ENCODE measurements around the gene ISG20. TPM values are rescaled to one million over a fixed set of nuclear protein-coding genes. Genes with fewer than 3 reads are reported as not detected.
"Not testable (repeated sequence)": the region's sequence is repeated elsewhere in the genome, so short reads cannot be mapped to it uniquely, and the experiment has no call there.

ISG20 gene
- total RNA-seq, 1 donor: 37.8 TPM

DNA sequence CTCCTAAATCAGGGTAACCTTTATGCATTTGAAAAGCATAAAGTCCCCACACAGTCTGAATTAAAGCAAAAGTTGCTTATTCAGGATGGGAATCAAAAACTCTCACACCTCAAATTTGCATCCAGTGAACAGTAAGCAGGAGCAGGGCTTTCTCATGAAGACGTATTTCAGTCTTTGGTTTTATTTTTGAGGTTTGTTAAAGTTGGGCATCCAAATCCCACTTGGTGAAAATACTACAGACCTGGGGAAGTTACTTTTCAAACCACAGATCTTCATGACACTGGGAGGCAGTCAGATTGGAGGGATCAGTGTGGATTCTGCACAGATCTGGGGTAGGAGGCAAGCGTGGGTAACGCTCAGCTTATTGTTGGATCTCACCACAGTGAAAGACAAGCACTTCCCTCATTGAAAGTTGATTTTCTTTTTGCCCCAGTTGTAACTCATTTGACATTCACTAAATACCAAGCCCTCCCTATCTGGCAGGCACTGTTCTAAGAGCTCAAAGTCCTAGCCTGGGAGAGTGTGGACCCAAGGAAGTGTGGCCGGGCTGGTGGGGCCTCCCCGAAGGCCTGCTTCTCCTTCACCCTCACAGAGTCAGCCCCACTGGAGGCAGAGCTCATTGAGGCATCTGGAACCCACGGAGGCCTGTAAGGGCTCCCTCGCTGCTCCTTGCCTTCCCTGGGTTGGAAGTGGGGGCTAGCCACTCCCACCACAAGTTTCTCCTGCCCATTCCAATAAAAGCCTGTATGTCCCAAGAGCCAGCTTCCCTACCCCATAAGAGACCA is 783 bp upstream of the ISG20 start:
- Histone ChIP-seq H3K9me3 (ENCODE audit: low read depth, low read length) (no peaks in the 10 kb centered on the region), H3K4me3 (ENCODE audit: low read length) (peak overlapping the region; percentile 53), H3K27me3 (ENCODE audit: insufficient read depth, low read length) (no peaks in the 10 kb centered on the region), H3K4me1 (ENCODE audit: insufficient read depth, low read length) (peaks cover 90% of the 10 kb centered on the region)

DNA sequence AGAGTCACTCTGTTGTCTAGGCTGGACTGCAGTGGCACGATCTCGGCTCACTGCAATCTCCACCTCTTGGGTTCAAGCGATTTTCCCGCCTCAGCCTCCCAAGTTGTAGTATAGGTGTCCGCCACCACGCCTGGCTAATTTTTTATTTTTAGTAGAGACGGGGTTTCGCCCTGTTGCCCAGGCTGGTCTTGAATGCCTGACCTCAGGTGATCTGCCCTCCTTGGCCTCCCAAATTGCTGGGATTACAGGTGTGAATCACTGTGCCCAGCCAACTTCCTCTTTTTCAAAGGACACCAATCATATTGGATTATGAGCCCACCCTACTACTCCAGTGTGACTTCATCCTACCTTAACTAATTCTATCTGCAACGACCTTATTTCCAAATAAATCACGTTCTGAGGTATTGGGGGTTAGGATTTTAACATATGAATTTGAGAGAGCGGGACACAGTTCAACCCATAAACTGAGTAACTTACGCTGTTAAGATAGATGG is 3.2 kb downstream of the ISG20 start:
- no peaks in the 10 kb centered on the region for H3K9me3 ChIP-seq (ENCODE audit: low read depth, low read length)
- H3K4me3 ChIP-seq (ENCODE audit: low read length): no peak overlapping the region
- H3K27me3 ChIP-seq (ENCODE audit: insufficient read depth, low read length): no peaks in the 10 kb centered on the region
- peaks cover 94% of the 10 kb centered on the region for H3K4me1 ChIP-seq (ENCODE audit: insufficient read depth, low read length)

DNA sequence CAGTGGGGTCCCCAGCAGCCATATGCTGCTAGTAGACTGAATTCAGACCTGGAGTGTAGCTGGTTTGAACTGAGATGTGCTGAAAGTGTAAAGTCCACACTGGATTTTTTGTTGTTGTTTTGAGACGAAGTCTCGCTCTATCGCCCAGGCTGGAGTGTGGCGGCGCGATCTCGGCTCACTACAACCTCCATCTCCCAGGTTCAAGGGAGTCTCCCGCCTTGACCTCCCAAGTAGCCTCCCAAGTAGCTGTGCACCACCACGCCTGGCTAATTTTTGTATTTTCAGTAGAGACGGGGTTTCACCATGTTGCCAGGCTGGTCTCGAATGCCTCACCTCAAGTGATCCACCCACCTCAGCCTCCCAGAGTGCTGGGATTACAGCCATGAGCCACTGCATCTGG is 3.7 kb downstream of the ISG20 start:
- not testable (repeated sequence) for H3K9me3 ChIP-seq (ENCODE audit: low read depth, low read length); H3K4me3 ChIP-seq (ENCODE audit: low read length); H3K27me3 ChIP-seq (ENCODE audit: insufficient read depth, low read length)
- H3K4me1 ChIP-seq (ENCODE audit: insufficient read depth, low read length): peaks cover 94% of the 10 kb centered on the region

DNA sequence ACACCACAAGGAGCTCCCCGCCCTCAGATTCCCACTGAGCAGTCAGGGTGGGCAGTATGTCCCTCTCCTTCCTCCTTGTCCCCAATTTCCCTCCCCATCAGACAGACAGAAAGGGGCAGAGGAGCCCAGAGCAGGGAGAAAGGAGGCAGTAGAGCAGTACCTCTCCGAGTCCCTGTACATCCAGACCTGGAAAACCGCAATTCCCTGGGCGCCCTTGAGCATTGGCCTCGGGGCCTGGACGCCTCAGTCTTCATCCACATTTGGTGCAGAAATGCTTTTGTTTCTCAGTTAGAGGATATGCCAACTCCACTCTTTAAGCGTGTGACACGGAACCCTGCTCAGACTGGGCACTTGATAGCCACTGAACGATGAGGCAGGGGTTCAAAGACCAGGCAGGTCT is 5.9 kb downstream of the ISG20 start:
- Histone ChIP-seq H3K27me3 (ENCODE audit: insufficient read depth, low read length) (no peaks in the 10 kb centered on the region), H3K4me3 (ENCODE audit: low read length) (no peak overlapping the region), H3K9me3 (ENCODE audit: low read depth, low read length) (no peaks in the 10 kb centered on the region), H3K4me1 (ENCODE audit: insufficient read depth, low read length) (peaks cover 96% of the 10 kb centered on the region)

DNA sequence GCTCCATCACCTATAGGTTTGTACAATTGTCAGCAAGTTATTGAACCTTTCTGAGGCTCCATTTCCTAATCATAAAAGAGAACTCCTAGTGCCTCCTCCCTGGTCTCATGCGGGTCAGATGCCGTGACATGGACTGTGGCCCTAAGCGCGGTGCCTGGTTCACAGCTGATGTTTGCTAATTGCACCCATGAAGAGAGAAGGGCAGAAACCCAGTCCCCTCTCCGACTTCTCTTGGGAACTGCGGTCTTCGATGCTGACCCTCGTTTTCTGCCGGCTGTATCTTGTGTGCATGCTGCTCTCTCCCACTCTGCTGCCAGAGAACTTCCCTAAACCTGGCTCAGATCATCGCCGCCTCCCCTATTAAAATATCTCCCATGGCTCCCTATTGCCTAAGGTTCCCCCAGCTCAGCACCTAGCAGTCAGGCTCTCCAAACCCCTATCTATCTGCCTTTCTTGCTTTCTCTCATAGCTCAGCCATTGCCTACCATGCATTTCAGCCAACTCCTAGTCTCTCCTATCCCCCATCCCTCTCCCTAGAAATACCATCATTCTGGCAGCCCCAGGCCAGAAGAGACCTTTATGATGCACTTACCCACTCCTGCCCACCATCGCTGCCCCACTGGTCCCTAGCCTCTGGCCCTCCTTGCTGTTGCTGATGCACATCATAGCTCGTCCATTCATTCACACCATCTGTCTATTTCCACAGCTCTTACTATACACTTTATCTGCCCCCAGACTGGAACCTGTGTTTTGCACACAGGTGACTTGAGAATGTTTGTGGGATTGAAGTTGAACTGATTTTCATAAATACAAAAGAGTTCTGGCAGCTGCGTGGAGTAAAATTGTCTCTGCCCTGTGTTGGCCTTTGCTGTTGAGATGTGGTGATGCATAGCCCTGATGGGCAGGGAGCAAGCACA is 6.6 kb downstream of the ISG20 start:
- Histone ChIP-seq H3K4me1 (ENCODE audit: insufficient read depth, low read length) (peaks cover 96% of the 10 kb centered on the region), H3K9me3 (ENCODE audit: low read depth, low read length) (no peaks in the 10 kb centered on the region), H3K27me3 (ENCODE audit: insufficient read depth, low read length) (no peaks in the 10 kb centered on the region), H3K4me3 (ENCODE audit: low read length) (no peak overlapping the region)

DNA sequence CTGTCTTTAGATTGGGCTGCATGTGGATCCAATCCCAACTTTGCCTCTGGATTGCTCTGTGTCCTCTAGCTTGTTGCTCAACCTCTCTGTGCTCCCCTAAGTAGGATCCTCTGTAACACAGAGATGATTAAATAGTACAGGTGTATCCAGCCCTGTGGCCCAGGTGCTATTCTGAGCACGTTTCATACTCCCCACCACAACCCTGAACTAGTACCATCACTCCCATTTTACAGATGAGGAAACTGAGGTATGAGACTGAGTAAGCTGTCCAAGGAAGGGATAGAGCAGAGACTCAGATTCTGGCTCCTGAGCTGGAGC is 7.2 kb downstream of the ISG20 start:
- Histone ChIP-seq H3K9me3 (ENCODE audit: low read depth, low read length) (no peaks in the 10 kb centered on the region), H3K27me3 (ENCODE audit: insufficient read depth, low read length) (no peaks in the 10 kb centered on the region), H3K4me3 (ENCODE audit: low read length) (no peak overlapping the region), H3K4me1 (ENCODE audit: insufficient read depth, low read length) (peaks cover 96% of the 10 kb centered on the region)

DNA sequence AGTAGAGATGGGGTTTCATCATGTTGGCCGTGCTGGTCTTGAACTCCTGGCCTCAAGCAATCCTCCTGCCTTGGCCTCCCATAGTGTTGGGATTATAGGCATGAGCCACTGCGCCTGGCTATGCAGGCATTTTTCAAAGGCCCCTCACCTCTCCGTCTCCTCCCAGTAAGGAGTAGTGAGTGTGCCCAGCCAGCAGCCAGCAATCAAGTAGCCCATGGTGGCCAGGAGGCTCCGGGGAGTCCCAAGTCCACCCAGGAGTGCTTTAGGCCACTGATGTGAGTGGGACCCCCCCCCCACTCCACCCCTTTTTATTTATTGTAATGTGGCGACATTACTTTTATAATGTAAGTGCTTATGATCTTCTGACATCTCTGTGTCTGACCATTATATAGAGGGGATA is 8.1 kb downstream of the ISG20 start:
- Histone ChIP-seq H3K4me1 (ENCODE audit: insufficient read depth, low read length) (peaks cover 96% of the 10 kb centered on the region), H3K9me3 (ENCODE audit: low read depth, low read length) (no peaks in the 10 kb centered on the region)

DNA sequence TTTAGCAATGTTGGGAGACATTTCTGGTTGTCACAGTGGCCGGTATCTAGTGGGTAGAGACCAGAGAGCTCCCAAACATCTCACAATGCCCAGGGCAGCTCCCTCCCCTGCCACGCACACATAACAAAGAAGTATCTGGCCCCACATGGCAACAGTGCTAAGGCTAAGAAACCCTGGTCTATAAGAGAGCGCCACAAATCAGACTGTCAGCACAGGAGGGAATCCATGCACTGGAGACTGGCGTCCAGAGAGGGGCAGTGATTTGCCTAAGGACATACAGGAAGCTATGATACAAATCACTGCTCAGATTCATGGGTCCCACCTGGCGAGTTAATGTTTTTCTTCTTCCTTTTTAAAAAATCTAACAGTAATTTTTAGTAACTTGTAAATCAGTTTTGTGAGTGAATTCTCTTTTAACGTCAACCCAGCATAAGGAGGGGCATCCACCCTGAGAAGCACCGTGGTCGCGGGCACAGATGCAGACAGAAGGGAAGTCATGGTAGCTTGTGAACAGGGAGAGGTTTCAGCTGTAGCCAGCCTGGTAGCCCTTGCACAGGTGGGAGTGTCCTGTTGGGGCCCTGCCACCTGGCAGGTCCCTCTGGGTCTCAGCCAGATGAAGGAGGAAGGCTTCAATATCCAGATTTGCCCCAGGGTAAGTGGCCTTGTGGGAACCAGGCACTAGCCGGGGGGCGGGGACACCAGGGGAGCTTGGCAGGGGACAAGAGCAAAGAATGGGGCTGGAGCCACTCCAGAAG is 8.7 kb downstream of the ISG20 start:
- no peaks in the 10 kb centered on the region for H3K27me3 ChIP-seq (ENCODE audit: insufficient read depth, low read length)
- no peak overlapping the region for H3K4me3 ChIP-seq (ENCODE audit: low read length)
- H3K4me1 ChIP-seq (ENCODE audit: insufficient read depth, low read length): peaks cover 92% of the 10 kb centered on the region
- no peaks in the 10 kb centered on the region for H3K9me3 ChIP-seq (ENCODE audit: low read depth, low read length)

More for the DNA sequence above, 8.1 kb downstream of the ISG20 start:
- no peaks in the 10 kb centered on the region for H3K27me3 ChIP-seq (ENCODE audit: insufficient read depth, low read length)
- no peak overlapping the region for H3K4me3 ChIP-seq (ENCODE audit: low read length)

DNA sequence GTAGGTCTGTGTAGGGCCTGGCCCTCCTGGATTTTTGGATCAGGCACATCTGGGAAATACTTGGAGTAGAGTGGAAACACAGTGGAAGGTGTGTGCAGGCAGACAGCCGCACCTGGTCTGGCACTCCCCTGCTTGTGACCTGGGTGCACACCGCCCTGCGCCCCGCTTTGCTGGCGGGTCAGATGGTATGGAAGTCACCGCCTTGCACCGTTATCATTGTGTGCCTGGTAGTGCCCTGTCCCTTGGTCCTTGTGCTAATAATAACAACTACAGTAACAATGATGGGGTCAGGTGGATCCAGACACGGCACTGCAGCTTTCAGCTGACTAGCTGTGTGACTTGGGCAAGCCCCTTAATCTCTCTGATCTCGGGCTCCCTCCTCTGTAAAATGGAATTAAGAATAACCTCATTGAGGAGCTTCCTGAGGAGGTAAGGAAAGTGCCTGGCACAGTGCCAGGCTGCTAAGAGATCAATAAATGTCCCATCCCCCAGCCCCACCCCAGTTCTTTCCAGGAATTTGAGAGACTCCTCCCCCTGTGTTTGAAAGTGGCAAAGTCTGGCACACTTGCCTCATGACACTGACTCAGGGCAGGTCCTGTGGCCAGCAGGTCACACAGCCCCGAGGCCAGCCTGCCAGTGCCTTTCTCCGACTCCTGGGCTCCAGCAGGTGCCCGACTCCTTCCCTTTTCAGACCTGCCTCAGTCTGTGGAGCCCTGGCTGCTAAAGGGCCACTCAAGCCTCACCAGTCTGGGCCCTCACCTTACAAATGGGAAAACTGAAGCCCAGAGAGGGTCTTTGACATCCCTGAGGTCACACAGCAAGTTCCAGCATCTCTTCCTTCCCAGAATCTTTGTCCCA is 9.8 kb downstream of the ISG20 start:
- H3K4me1 ChIP-seq (ENCODE audit: insufficient read depth, low read length): peaks cover 92% of the 10 kb centered on the region
- no peaks in the 10 kb centered on the region for H3K27me3 ChIP-seq (ENCODE audit: insufficient read depth, low read length)
- H3K9me3 ChIP-seq (ENCODE audit: low read depth, low read length): no peaks in the 10 kb centered on the region
- H3K4me3 ChIP-seq (ENCODE audit: low read length): no peak overlapping the region

DNA sequence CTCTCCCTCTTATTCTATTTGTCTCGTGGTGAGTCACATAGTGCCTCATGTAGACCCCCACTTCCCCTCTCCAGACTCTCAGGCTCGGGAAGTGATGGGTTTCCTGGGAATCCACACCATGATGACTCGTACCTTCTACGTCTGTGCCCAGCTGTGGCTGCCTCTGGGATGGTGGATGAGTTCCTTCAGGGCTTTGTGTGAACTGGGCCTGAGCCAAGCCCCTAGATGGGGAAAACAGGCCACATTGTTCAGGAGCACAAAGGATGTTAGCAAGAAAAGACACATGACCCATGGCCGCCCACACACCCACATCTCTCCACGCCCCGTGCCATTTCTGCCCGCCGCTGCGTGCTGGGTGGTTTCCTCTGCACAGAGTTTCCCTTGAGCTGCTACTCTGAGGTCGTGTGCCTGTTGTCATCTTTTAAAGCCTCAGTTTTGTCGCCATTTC is 10.5 kb downstream of the ISG20 start:
- Histone ChIP-seq H3K4me3 (ENCODE audit: low read length) (no peak overlapping the region), H3K27me3 (ENCODE audit: insufficient read depth, low read length) (no peaks in the 10 kb centered on the region), H3K4me1 (ENCODE audit: insufficient read depth, low read length) (peaks cover 93% of the 10 kb centered on the region), H3K9me3 (ENCODE audit: low read depth, low read length) (no peaks in the 10 kb centered on the region)

DNA sequence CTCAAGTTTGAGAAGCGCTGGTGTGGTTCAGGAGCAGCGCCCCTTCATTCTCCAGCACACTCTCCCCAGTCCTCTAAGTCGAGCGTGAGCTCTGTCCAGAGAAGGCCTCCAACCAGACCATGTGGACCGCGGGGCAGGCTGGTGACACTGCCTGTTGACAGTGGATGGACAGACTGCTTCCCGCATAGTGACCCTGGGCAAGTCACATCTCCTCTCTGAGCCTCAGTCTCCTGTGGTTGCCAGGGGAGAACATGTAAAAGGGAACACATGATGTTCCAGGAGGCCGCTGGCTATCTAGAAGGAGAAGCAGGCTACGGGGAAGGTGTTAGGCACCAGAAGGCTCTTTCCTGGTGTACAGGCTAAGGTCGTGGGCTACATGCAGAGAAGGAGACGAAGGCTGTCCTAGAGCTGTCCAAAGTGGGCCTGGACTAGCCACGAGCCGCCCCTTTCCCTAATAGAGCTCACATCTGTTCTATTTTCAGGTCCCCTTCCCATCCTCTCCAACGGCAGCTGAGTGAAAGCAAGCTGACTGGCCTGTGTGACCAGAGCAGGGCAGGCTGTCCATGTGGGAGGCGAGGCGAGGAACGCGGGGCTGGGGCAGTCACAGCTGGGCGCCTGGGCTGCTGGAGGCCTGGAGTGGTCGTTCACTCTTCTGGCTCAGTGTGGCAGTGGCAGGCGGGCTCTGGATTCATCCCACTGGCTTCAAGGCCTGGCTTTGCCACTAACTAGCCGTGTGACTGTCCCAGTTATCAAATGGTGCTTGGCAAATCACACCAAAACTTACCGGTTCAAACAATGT is 11.1 kb downstream of the ISG20 start:
- H3K4me3 ChIP-seq (ENCODE audit: low read length): no peak overlapping the region
- no peaks in the 10 kb centered on the region for H3K9me3 ChIP-seq (ENCODE audit: low read depth, low read length)
- H3K4me1 ChIP-seq (ENCODE audit: insufficient read depth, low read length): peaks cover 93% of the 10 kb centered on the region
- H3K27me3 ChIP-seq (ENCODE audit: insufficient read depth, low read length): no peaks in the 10 kb centered on the region

DNA sequence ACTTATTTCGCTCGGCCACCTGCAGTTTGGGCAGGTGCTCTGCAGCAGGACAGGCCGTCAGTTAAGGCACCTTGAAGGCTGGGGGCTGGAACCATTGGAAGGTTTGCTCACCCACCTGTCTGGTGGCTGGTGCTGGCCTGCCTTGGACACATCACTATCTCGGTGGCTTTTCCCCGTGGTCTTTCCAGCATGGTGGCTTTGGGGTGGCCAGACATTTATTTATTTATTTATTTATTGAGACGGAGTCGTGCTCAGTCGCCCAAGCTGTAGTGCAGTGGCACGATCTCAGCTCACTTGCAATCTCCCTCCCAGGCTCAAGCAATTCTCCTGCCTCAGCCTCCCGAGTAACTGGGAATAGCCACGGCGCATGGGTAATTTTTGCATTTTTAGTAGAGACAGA is 11.7 kb downstream of the ISG20 start:
- H3K4me3 ChIP-seq (ENCODE audit: low read length): no peak overlapping the region
- H3K27me3 ChIP-seq (ENCODE audit: insufficient read depth, low read length): no peaks in the 10 kb centered on the region
- H3K4me1 ChIP-seq (ENCODE audit: insufficient read depth, low read length): peaks cover 93% of the 10 kb centered on the region
- H3K9me3 ChIP-seq (ENCODE audit: low read depth, low read length): no peaks in the 10 kb centered on the region

DNA sequence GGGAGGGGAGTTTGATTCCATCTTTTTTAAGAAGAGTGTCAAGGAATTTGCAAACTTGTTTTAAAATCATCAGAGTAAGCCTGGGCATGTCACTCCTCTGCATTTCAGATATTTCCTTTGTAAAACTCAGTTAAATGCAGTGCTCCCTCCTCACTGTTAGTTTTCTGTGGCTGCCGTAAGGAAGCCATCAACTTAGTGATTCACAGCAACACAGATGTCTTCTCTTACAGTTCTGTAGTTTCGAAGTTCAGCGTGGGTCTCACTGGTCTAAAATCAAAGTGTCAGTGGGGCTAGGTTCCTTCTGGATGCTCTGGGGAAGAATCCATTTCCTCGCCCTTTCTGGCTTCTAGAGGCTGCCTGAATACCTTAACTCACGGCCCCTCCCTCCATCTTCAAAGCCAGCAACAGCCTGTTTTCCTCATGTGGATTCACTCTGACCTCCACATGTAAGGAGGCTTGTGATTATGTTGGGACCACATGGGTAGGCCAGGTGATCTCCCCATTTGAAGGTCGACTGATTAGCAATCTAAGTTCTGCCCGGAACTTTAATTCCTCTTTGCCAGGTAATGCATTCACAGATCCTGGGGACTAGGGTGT is 12.4 kb downstream of the ISG20 start:
- Histone ChIP-seq H3K27me3 (ENCODE audit: insufficient read depth, low read length) (no peaks in the 10 kb centered on the region), H3K9me3 (ENCODE audit: low read depth, low read length) (no peaks in the 10 kb centered on the region), H3K4me3 (ENCODE audit: low read length) (no peak overlapping the region), H3K4me1 (ENCODE audit: insufficient read depth, low read length) (peaks cover 93% of the 10 kb centered on the region)

Data from mononuclear cell (primary cell).